Neural crest cell (in vitro differentiated cells): ENCODE measurements around the gene EXD3. TPM values are rescaled to one million over a fixed set of nuclear protein-coding genes. Genes with fewer than 3 reads are reported as not detected.

Experiments
- DNase-seq: peaks from one replicate; pipeline ENCODE4 v3.0.0; 2021; ENCODE audit warnings: low read depth, mixed read lengths, low spot score
- H3K27ac Mint-ChIP-seq: one replicate; pipeline ENCODE4 v1.8.0; 2021; ENCODE audit warnings: mild to moderate bottlenecking, mixed read lengths; ENCODE audit not compliant: unreplicated experiment
- H3K27me3 Mint-ChIP-seq: 2 replicates; pipeline ENCODE4 v1.8.0; 2021; ENCODE audit warnings: low read depth, mild to moderate bottlenecking, mixed read lengths
- H3K36me3 Mint-ChIP-seq: 2 replicates; pipeline ENCODE4 v1.8.0; 2021; ENCODE audit warnings: low read depth, mild to moderate bottlenecking, mixed read lengths
- H3K4me1 Mint-ChIP-seq: 2 replicates; pipeline ENCODE4 v1.8.0; 2021; ENCODE audit warnings: mixed read lengths
- H3K4me3 Mint-ChIP-seq: one replicate; pipeline ENCODE4 v1.8.0; 2021; ENCODE audit warnings: mild to moderate bottlenecking, mixed read lengths
- H3K9me3 Mint-ChIP-seq: 2 replicates; pipeline ENCODE4 v1.8.0; 2021; ENCODE audit warnings: mixed read lengths
- CTCF ChIP-seq: fragments of 200-600 bp; sonication (generic); conservative IDR thresholded peaks from 2 replicates; pipeline ENCODE4 v1.5.0; 2021; ENCODE audit warnings: antibody characterized with exemption, mild to moderate bottlenecking
- total RNA-seq: library from RNA; stranded (reverse); gene quantifications from 2 replicates; pipeline ENCODE4 v1.2.1, GENCODE V29; 2021

Gene EXD3
- total RNA-seq, 1 donor from 2014 or later: 15.1 TPM

DNA sequence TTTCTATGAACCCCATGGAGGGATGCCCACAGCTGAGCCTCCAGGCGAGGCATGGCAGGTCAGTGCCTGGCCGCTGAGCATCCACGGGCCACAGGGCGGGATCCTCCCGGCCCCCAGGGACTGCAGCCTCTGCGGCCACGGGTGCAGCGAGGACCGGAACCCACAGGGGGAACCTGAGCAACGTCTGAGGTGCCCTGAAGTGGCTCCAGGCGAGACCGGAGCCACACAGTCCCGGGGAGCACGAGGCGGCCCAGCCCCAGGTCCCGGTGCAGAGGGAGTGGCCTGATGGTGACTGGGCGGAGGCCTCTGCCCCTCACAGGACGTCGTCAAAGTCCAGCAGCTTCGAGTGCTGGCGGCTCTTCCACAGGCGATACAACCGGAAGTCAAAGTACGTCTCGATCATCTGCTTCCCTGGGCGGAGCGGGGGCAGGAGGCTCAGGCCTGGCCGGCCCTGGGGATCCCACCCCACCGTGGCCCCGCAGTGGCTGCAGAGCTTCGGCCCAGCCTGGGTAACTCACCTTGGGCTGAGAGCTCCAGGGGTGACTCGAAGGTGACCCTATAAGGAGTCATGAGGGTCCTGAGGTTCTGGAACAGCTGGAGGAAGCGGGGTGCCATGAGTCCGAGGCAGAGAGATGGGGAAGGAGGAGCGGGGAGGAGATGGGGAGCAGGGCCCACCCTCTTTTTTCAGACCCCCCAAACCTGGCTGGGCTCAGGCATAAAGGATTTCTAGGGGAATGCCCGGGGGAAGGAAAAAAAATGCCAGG is 26.3 kb upstream of the EXD3 start:
- TF ChIP-seq CTCF: no peak
- DNase-seq: no peak

DNA sequence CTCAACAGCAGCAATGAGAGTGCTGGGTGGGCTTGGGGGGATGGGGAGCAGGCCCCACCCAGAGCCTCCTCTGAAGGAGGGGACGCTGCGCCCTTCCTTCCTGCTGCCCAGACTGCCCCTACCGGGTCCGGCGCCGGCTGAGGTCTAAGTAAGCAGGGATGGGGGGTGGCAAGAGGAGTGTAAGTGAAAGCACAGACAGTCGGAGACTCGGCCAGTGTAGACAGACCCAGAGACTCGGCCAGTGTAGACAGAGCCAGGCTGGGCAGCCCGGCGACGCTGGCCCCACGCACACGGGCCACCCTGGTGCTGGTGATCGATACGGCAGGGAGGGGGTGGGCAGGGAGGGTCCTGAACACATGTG is 25.6 kb upstream of the EXD3 start:
- Mint-ChIP-seq H3K36me3 (no peaks in the 10 kb centered on the region), H3K4me1 (peaks cover 15% of the 10 kb centered on the region), H3K4me3 (no peak overlapping the region), H3K27ac (no peak overlapping the region), H3K9me3 (no peaks in the 10 kb centered on the region), H3K27me3 (peaks cover 9% of the 10 kb centered on the region)
- no peak for DNase-seq
- TF ChIP-seq CTCF: no peak

More for the DNA sequence above, 26.3 kb upstream of the EXD3 start:
- no peak overlapping the region for H3K27ac Mint-ChIP-seq
- H3K4me3 Mint-ChIP-seq: no peak overlapping the region
- peaks cover 8% of the 10 kb centered on the region for H3K27me3 Mint-ChIP-seq
- no peaks in the 10 kb centered on the region for H3K36me3 Mint-ChIP-seq
- peaks cover 17% of the 10 kb centered on the region for H3K4me1 Mint-ChIP-seq
- H3K9me3 Mint-ChIP-seq: no peaks in the 10 kb centered on the region

DNA sequence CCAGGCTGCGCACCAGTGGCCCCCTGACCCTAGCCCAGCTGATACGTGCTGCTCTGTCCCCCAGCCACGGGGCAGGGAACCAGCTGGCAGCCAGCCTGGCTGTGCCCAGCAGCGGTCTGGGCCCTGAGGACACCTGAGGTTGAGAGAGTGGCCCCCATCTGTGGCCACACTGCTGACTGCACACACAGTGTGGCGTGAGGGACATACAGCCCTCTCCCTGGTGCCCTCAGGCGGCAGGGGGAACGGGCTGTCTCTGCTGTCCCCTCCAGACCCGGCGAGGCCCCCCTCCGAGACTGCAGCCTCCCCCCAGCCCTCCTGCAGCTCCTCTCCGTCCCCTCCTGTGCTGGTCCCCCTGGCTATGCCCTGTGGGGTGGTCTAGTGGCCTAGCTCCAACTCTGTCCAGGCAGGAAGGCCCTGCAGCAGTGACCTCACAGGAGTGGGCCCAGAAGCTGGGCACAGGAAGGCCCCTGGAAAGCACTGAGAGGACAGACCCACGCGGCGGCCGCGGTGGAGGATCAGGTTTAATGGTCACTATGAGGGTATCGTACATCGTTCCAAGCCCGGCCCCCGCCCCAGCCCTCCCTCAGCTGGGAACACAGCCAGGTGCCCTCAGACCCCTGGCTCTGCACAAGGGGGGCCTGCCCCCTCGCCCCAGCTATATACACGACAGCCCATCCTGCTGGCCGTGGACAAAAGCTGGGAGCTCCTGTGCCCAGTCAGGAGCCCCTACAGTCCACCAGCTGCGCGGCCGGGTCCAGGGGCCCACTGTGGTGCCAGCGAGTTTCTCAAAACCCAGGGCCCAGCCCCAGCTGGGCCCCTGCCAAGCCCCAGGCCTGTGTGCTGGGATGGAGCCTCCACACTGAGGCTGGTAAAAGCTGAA is 25.0 kb upstream of the EXD3 start:
- no peak overlapping the region for H3K4me3 Mint-ChIP-seq
- no peak for DNase-seq
- no peaks in the 10 kb centered on the region for H3K36me3 Mint-ChIP-seq
- no peak for TF ChIP-seq CTCF
- no peak overlapping the region for H3K27ac Mint-ChIP-seq
- H3K27me3 Mint-ChIP-seq: peaks cover 12% of the 10 kb centered on the region
- no peaks in the 10 kb centered on the region for H3K9me3 Mint-ChIP-seq
- peaks cover 13% of the 10 kb centered on the region for H3K4me1 Mint-ChIP-seq

GRCh38 chr9:137446851-137447471 is 24.0 kb upstream of the EXD3 start:
- peaks cover 15% of the 10 kb centered on the region for H3K4me1 Mint-ChIP-seq
- peaks cover 22% of the 10 kb centered on the region for H3K27me3 Mint-ChIP-seq
- DNase-seq: no peak
- no peak for TF ChIP-seq CTCF
- H3K36me3 Mint-ChIP-seq: no peaks in the 10 kb centered on the region
- no peak overlapping the region for H3K4me3 Mint-ChIP-seq
- no peak overlapping the region for H3K27ac Mint-ChIP-seq
- no peaks in the 10 kb centered on the region for H3K9me3 Mint-ChIP-seq

GRCh38 chr9:137445930-137446431 is 23.0 kb upstream of the EXD3 start:
- no peaks in the 10 kb centered on the region for H3K36me3 Mint-ChIP-seq
- H3K9me3 Mint-ChIP-seq: no peaks in the 10 kb centered on the region
- H3K27ac Mint-ChIP-seq: no peak overlapping the region
- no peak for TF ChIP-seq CTCF
- no peak overlapping the region for H3K4me3 Mint-ChIP-seq
- no peak for DNase-seq
- H3K27me3 Mint-ChIP-seq: peaks cover 23% of the 10 kb centered on the region
- H3K4me1 Mint-ChIP-seq: peaks cover 17% of the 10 kb centered on the region
